Activated B cell treated with CpG ODN at 0.5 μM for 24 hours (primary cell): ENCODE data around the gene MRPS34. TPM values are rescaled to one million over a fixed set of nuclear protein-coding genes. Genes with fewer than 3 reads are reported as not detected.
"Not testable (repeated sequence)": the region's sequence is repeated elsewhere in the genome, so short reads cannot be mapped to it uniquely, and the experiment has no call there.

Experiments used
- ATAC-seq: fragments of 200-7000 bp; cut with Tn5 transposase; one replicate; pipeline ENCODE4 v1.10.0; 2021; ENCODE audit warnings: low read depth, mild to moderate bottlenecking, moderate library complexity
- CTCF ChIA-PET: fragments of 350-600 bp; sonication (Branson Sonifier 250); formaldehyde crosslinking; loops from one replicate; lab custom pipeline; 2021; ENCODE audit warnings: antibody characterized with exemption; lab: Charles Lee
- POLR2A ChIA-PET: fragments of 350-600 bp; sonication (Branson Sonifier 250); formaldehyde crosslinking; loops from one replicate; lab custom pipeline; 2021; ENCODE audit warnings: antibody characterized with exemption; lab: Charles Lee
- DNase-seq: peaks from one replicate; pipeline ENCODE4 v3.0.0; 2022
- H3K27ac Mint-ChIP-seq: one replicate; pipeline ENCODE4 v1.8.0; 2020; ENCODE audit warnings: mixed read lengths
- H3K27me3 Mint-ChIP-seq: one replicate; pipeline ENCODE4 v1.8.0; 2021; ENCODE audit warnings: mixed read lengths
- H3K36me3 Mint-ChIP-seq: one replicate; pipeline ENCODE4 v1.8.0; 2021; ENCODE audit warnings: low read depth, mixed read lengths
- H3K4me1 Mint-ChIP-seq: one replicate; pipeline ENCODE4 v1.8.0; 2021; ENCODE audit warnings: mixed read lengths
- H3K4me3 Mint-ChIP-seq: one replicate; pipeline ENCODE4 v1.8.0; 2020; ENCODE audit warnings: mild to moderate bottlenecking, mixed read lengths
- H3K9me3 Mint-ChIP-seq: one replicate; pipeline ENCODE4 v1.8.0; 2020; ENCODE audit warnings: mixed read lengths
- intact Hi-C: fragments of 100-400 bp; cut with micrococcal nuclease; formaldehyde crosslinking; loops from one replicate; pipeline ENCODE4 v1.15.1; 2024
- total RNA-seq: library from RNA; stranded (reverse); gene quantifications from 2 replicates; pipeline ENCODE4 v1.2.3, GENCODE V29; 2022
- TF ChIP-seq, protein P1 (sequence below): fragments of 200-600 bp; IDR thresholded peaks from one replicate; pipeline ENCODE4 v1.8.0; 2022; ENCODE audit warnings: antibody characterized with exemption, mild to moderate bottlenecking

The MRPS34 gene
- total RNA-seq, 1 donor from 2014 or later = 60.9 TPM

DNA sequence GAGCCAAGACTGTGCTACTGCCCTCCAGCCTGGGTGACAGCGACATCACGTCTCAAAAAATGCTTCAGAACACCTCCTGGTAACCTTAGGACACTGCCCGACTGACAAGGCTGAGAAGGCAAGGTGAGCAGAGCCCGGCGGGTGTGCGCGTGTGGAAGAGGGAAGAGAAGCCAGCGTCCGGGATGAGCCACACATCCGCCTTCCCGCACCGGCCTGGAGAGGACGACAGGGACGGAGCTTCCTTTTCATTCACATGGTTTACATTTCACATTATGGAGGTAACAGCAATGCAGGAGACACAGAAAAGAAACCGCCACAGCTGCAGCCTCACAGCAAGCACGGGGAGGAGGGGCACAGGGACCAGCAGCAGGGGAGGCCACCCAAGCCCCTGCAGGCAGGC is 37.2 kb upstream of the MRPS34 start:
- intact Hi-C loops = no loop called here
- H3K27me3 Mint-ChIP-seq = no peaks in the 10 kb centered on the region
- H3K9me3 Mint-ChIP-seq = no peaks in the 10 kb centered on the region
- no peak for ATAC-seq
- TF ChIP-seq, protein P1, sequence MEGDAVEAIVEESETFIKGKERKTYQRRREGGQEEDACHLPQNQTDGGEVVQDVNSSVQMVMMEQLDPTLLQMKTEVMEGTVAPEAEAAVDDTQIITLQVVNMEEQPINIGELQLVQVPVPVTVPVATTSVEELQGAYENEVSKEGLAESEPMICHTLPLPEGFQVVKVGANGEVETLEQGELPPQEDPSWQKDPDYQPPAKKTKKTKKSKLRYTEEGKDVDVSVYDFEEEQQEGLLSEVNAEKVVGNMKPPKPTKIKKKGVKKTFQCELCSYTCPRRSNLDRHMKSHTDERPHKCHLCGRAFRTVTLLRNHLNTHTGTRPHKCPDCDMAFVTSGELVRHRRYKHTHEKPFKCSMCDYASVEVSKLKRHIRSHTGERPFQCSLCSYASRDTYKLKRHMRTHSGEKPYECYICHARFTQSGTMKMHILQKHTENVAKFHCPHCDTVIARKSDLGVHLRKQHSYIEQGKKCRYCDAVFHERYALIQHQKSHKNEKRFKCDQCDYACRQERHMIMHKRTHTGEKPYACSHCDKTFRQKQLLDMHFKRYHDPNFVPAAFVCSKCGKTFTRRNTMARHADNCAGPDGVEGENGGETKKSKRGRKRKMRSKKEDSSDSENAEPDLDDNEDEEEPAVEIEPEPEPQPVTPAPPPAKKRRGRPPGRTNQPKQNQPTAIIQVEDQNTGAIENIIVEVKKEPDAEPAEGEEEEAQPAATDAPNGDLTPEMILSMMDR = no peak
- H3K27ac Mint-ChIP-seq = no peak overlapping the region
- no peaks in the 10 kb centered on the region for H3K4me1 Mint-ChIP-seq
- POLR2A ChIA-PET = no interaction called here
- H3K36me3 Mint-ChIP-seq = peaks cover 39% of the 10 kb centered on the region
- CTCF ChIA-PET = no interaction called here
- DNase-seq = no peak
- H3K4me3 Mint-ChIP-seq = no peak overlapping the region

DNA sequence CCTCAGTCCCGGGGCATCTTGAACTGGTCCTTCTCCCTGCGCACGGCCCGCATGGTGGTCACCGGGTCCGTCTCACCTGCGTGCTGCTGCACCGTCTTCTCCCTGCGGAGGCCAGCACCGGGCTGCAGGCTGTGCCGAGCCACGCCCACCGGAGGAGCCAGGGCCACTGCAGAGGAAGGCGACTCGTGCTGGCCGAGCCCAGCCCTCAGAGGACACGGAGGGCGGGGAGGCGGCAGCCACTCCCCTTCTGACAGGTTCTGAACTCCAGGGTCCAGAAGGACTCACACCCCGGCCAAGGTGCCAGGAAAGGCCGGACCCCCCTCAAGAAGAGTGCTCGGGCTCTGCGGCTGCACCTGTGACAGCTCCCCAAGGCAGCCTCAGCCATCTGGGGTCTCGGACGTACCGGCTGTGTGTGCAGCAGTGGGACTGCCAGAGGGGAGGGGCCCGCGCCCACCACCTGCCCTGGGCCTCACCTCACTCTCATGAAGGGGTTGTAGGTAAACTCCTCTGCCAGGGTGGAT is 36.4 kb upstream of the MRPS34 start:
- TF ChIP-seq, protein P1 = no peak
- no peaks in the 10 kb centered on the region for H3K4me1 Mint-ChIP-seq
- peaks cover 38% of the 10 kb centered on the region for H3K36me3 Mint-ChIP-seq
- H3K9me3 Mint-ChIP-seq = no peaks in the 10 kb centered on the region
- H3K27ac Mint-ChIP-seq = no peak overlapping the region
- no peaks in the 10 kb centered on the region for H3K27me3 Mint-ChIP-seq
- DNase-seq (no peak), ATAC-seq (no peak)
- ChIA-PET POLR2A (no interaction called here), CTCF (no interaction called here)
- intact Hi-C loops = no loop called here
- H3K4me3 Mint-ChIP-seq = no peak overlapping the region

DNA sequence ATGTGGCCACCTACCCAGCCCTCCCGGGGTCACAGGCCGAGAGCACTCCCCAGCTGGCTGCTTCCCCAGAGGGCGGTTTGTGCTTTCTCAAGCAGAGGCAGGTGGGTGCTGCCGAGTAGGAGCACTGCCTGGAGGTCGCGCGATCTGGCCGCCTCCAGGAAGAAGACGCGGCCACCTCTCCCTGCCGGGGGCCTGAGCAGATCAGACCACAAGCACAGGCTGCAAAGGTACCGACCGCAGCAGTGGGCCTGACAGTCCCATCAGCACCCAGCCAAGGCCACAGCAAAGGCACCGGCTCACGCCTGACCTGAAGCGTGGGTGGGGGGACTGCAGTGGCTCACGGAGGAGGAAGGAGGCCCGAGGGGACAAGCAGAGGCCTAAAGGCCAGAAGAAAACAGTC is 35.8 kb upstream of the MRPS34 start:
- ChIA-PET CTCF (no interaction called here), POLR2A (interaction anchor here (0.5 kb wide), 1 partner anchor 26 kb away, joined by 3 read pairs; no protein-coding TSS in a partner anchor)
- intact Hi-C loops = no loop called here
- Mint-ChIP-seq H3K4me1 (no peaks in the 10 kb centered on the region), H3K9me3 (no peaks in the 10 kb centered on the region), H3K27ac (no peak overlapping the region), H3K36me3 (peaks cover 34% of the 10 kb centered on the region), H3K4me3 (no peak overlapping the region), H3K27me3 (no peaks in the 10 kb centered on the region)
- TF ChIP-seq, protein P1 = no peak
- no peak for ATAC-seq
- DNase-seq = no peak

DNA sequence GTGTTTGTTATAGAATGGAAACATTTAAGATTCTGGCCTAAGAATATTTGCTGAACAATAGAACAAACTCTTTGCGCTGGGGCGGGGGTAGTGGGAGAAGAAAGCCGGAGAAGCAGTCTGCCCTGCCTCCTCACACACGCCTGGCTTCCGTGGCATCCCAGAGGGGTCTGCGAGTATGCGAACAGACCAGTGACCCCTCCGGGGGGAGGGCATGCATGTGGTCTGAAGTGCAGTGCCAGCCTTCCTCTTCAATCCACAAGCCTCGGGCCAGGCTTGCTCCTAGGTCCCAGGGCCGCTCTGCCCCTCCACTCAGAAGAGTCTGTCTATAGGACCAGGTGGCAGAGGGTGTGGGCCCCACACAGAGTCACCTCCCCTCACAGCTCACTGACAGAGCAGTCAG is 34.7 kb upstream of the MRPS34 start:
- H3K9me3 Mint-ChIP-seq = no peaks in the 10 kb centered on the region
- POLR2A ChIA-PET = no interaction called here
- intact Hi-C loops = no loop called here
- ATAC-seq (no peak), DNase-seq (no peak)
- no peaks in the 10 kb centered on the region for H3K27me3 Mint-ChIP-seq
- no peak overlapping the region for H3K27ac Mint-ChIP-seq
- peaks cover 26% of the 10 kb centered on the region for H3K36me3 Mint-ChIP-seq
- CTCF ChIA-PET = no interaction called here
- TF ChIP-seq, protein P1 = no peak
- no peak overlapping the region for H3K4me3 Mint-ChIP-seq
- no peaks in the 10 kb centered on the region for H3K4me1 Mint-ChIP-seq

DNA sequence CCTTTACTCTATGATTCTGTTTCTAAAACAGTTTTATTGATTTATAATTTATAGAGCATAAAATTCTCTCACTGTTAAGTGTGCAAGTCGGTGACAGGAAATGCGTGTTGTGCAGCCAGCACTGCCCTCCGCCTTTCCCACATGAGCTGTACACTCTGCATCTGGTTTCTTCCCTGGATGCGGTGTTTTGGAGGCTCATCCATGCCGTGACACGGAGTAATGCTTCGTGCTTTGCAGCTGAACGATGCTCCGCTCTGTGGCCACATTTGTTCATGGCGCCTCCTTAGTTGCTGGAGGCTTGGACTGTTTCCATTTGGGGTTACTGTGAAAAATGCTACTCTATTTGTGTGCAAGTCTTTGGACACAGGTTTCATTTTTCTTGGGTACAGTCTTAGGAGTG is 27.8 kb upstream of the MRPS34 start:
- DNase-seq (no peak), ATAC-seq (no peak)
- no peak overlapping the region for H3K4me3 Mint-ChIP-seq
- intact Hi-C loops = no loop called here
- TF ChIP-seq, protein P1 = no peak
- POLR2A ChIA-PET = no interaction called here
- H3K36me3 Mint-ChIP-seq = peaks cover 7% of the 10 kb centered on the region
- H3K27me3 Mint-ChIP-seq = no peaks in the 10 kb centered on the region
- H3K9me3 Mint-ChIP-seq = peaks cover 6% of the 10 kb centered on the region
- CTCF ChIA-PET = no interaction called here
- H3K4me1 Mint-ChIP-seq = no peaks in the 10 kb centered on the region
- no peak overlapping the region for H3K27ac Mint-ChIP-seq

DNA sequence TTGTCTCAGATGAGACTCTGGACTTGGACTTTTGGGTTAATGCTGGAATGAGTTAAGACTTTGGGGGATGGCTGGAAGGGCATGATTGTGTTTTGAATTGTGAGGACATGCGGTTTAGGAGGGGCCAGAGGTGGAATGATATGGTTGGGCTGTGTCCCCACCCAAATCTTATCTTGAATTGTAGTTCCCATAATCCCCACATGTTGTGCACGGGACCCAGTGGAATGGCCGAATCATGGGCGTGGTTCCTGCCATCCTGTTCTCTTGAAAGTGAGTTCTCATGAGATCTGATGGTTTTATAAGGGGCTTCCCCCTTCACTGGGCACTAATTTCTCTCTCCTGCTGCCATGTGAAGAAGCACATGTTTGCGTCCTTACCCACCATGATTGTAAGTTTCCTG is 26.3 kb upstream of the MRPS34 start:
- H3K27ac Mint-ChIP-seq, H3K9me3 Mint-ChIP-seq, CTCF ChIA-PET, H3K4me1 Mint-ChIP-seq, H3K4me3 Mint-ChIP-seq, POLR2A ChIA-PET, DNase-seq, intact Hi-C loops, H3K36me3 Mint-ChIP-seq, H3K27me3 Mint-ChIP-seq, ATAC-seq: not testable (repeated sequence)
